ENCODE measurements around the gene INAFM2.

Gene INAFM2

GRCh38 chr15:40307421-40308211 is 15.9 kb upstream of the INAFM2 start, which contains the start of gene PLCB2:
Gene PLCB2, minus strand, starts transcription at chr15:40307935. Its CDS starts 263 bp downstream, at chr15:40307672.
- DNase-seq: peak; percentile 62

GRCh38 chr15:40309344-40309862 is 14.1 kb upstream of the INAFM2 start:
- DNase-seq: no peak

- peak; percentile 57 for DNase-seq
Measured at GRCh38 chr15:40310001-40310959, 13.2 kb upstream of the INAFM2 start.

GRCh38 chr15:40310993-40311392 is 12.5 kb upstream of the INAFM2 start:
- DNase-seq: no peak

GRCh38 chr15:40312370-40313158 is 10.9 kb upstream of the INAFM2 start:
- DNase-seq: no peak

GRCh38 chr15:40313531-40314398 is 9.7 kb upstream of the INAFM2 start:
- DNase-seq: peak; percentile 96

GRCh38 chr15:40314723-40315276 is 8.7 kb upstream of the INAFM2 start:
- no peak for DNase-seq

GRCh38 chr15:40316931-40317330 is 6.6 kb upstream of the INAFM2 start:
- peak; percentile 80 for DNase-seq

GRCh38 chr15:40317580-40317979 is 5.9 kb upstream of the INAFM2 start:
- no peak for DNase-seq

- no peak for DNase-seq
Measured at GRCh38 chr15:40320409-40320808, 3.1 kb upstream of the INAFM2 start.

- DNase-seq: peak; percentile 93
Measured at GRCh38 chr15:40320931-40321371, 2.5 kb upstream of the INAFM2 start.

GRCh38 chr15:40322531-40323238 is 807 bp upstream of the INAFM2 start:
- peak; percentile 92 for DNase-seq

- peak; percentile 57 for DNase-seq
Measured at GRCh38 chr15:40323953-40324937, 753 bp downstream of the INAFM2 start.

GRCh38 chr15:40325188-40325587 is 1.7 kb downstream of the INAFM2 start:
- DNase-seq: peak; percentile 24

GRCh38 chr15:40325700-40326099 is 2.2 kb downstream of the INAFM2 start:
- DNase-seq: no peak

- DNase-seq: no peak
Measured at GRCh38 chr15:40327457-40327856, 4.0 kb downstream of the INAFM2 start.

GRCh38 chr15:40328176-40328575 is 4.7 kb downstream of the INAFM2 start:
- no peak for DNase-seq

- DNase-seq: no peak
Measured at GRCh38 chr15:40328751-40329150, 5.3 kb downstream of the INAFM2 start.

GRCh38 chr15:40329804-40330203 is 6.3 kb downstream of the INAFM2 start:
- no peak for DNase-seq
